ENCODE measurements around the gene WDR47.
"Not testable (repeated sequence)": the region's sequence is repeated elsewhere in the genome, so short reads cannot be mapped to it uniquely, and the experiment has no call there.

The WDR47 gene

GRCh38 chr1:109050228-109050995, 8.5 kb upstream of the WDR47 start:
- no peak for DNase-seq

GRCh38 chr1:109048335-109048734, 6.4 kb upstream of the WDR47 start:
- no peak for DNase-seq

- peak; percentile 21 for DNase-seq
Observed at GRCh38 chr1:109047339-109047738, 5.4 kb upstream of the WDR47 start.

GRCh38 chr1:109046671-109047070, 4.8 kb upstream of the WDR47 start:
- DNase-seq, result no peak

GRCh38 chr1:109045595-109045994, 3.7 kb upstream of the WDR47 start:
- no peak for DNase-seq

- peak; percentile 61 for DNase-seq
Observed at GRCh38 chr1:109040989-109041620, 797 bp downstream of the WDR47 start.

- no peak for DNase-seq
Observed at GRCh38 chr1:109040627-109040988, 1.3 kb downstream of the WDR47 start.

- DNase-seq, result no peak
Observed at GRCh38 chr1:109034382-109034781, 7.5 kb downstream of the WDR47 start.

GRCh38 chr1:109029493-109029892, 12.4 kb downstream of the WDR47 start:
- not testable (repeated sequence) for DNase-seq

GRCh38 chr1:109027841-109028240, 14.1 kb downstream of the WDR47 start:
- DNase-seq, result no peak

- no peak for DNase-seq
Observed at GRCh38 chr1:109025694-109026093, 16.2 kb downstream of the WDR47 start.

- no peak for DNase-seq
Observed at GRCh38 chr1:109024646-109025045, 17.3 kb downstream of the WDR47 start.

- no peak for DNase-seq
Observed at GRCh38 chr1:109020693-109021257, 21.1 kb downstream of the WDR47 start.

- DNase-seq, result not testable (repeated sequence)
Observed at GRCh38 chr1:109017719-109018118, 24.2 kb downstream of the WDR47 start.

GRCh38 chr1:109017134-109017533, 24.8 kb downstream of the WDR47 start:
- no peak for DNase-seq

GRCh38 chr1:109011335-109011734, 30.6 kb downstream of the WDR47 start:
- DNase-seq, result no peak

- peak; percentile 30 for DNase-seq
Observed at GRCh38 chr1:108996622-108997021, 45.3 kb downstream of the WDR47 start.

GRCh38 chr1:108983114-108983513, 58.8 kb downstream of the WDR47 start:
- no peak for DNase-seq

- no peak for DNase-seq
Observed at GRCh38 chr1:108976658-108977057, 65.2 kb downstream of the WDR47 start.

GRCh38 chr1:108972951-108973350, 69.0 kb downstream of the WDR47 start:
- no peak for DNase-seq

- DNase-seq, result no peak
Observed at GRCh38 chr1:108969346-108969745, 72.6 kb downstream of the WDR47 start.

- peak; percentile 99 for DNase-seq
Observed at GRCh38 chr1:108963052-108963686, 78.7 kb downstream of the WDR47 start, which contains the start of gene CLCC1. CLCC1 (minus strand) TSS chr1:108963484; CDS start chr1:108950437, 13,047 bp downstream.

GRCh38 chr1:108962681-108963051, 79.2 kb downstream of the WDR47 start:
- peak; percentile 74 for DNase-seq
